Measurements from ENCODE around the gene ZNF500.

GRCh38 chr16:4753227-4753626 is 13.7 kb downstream of the ZNF500 start:
- TF ChIP-seq, protein P1, sequence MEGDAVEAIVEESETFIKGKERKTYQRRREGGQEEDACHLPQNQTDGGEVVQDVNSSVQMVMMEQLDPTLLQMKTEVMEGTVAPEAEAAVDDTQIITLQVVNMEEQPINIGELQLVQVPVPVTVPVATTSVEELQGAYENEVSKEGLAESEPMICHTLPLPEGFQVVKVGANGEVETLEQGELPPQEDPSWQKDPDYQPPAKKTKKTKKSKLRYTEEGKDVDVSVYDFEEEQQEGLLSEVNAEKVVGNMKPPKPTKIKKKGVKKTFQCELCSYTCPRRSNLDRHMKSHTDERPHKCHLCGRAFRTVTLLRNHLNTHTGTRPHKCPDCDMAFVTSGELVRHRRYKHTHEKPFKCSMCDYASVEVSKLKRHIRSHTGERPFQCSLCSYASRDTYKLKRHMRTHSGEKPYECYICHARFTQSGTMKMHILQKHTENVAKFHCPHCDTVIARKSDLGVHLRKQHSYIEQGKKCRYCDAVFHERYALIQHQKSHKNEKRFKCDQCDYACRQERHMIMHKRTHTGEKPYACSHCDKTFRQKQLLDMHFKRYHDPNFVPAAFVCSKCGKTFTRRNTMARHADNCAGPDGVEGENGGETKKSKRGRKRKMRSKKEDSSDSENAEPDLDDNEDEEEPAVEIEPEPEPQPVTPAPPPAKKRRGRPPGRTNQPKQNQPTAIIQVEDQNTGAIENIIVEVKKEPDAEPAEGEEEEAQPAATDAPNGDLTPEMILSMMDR (IDR thresholded peaks at IDR 0.05) = no peak
- TF ChIP-seq EP300 (IDR thresholded peaks at IDR 0.05) = no peak

Data from stomach (tissue), 4 donors.